Fibroblast of mammary gland (primary cell): ENCODE data around the gene KCNIP4.

ENCODE experiments used
- DNase-seq: peaks from one replicate; pipeline ENCODE4 v3.0.0-alpha.2; 2010; ENCODE audit warnings: low read depth
- H3K4me3 ChIP-seq: 2 replicates; pipeline ENCODE4 v1.5.1; 2011; ENCODE audit warnings: low read depth, mild to moderate bottlenecking, low read length, moderate library complexity; ENCODE audit not compliant: control insufficient read depth
- CTCF ChIP-seq: conservative IDR thresholded peaks from 2 replicates; pipeline ENCODE4 v1.5.1; 2011; ENCODE audit warnings: low read depth, low read length, inconsistent platforms; ENCODE audit not compliant: control insufficient read depth, insufficient read depth

Gene KCNIP4

GRCh38 chr4:21982087-21982486, 33.5 kb upstream of the KCNIP4 start:
- H3K4me3 ChIP-seq = no peak overlapping the region
- TF ChIP-seq CTCF = no peak
- no peak for DNase-seq

- DNase-seq = no peak
- H3K4me3 ChIP-seq = no peak overlapping the region
- TF ChIP-seq CTCF = no peak
Observed at GRCh38 chr4:21979196-21979595, 30.6 kb upstream of the KCNIP4 start.

- DNase-seq = no peak
- H3K4me3 ChIP-seq = no peak overlapping the region
- TF ChIP-seq CTCF = no peak
Observed at GRCh38 chr4:21976166-21976565, 27.6 kb upstream of the KCNIP4 start.

GRCh38 chr4:21973850-21974249, 25.3 kb upstream of the KCNIP4 start:
- no peak for TF ChIP-seq CTCF
- no peak for DNase-seq
- H3K4me3 ChIP-seq = no peak overlapping the region

GRCh38 chr4:21964762-21965319, 16.3 kb upstream of the KCNIP4 start:
- no peak overlapping the region for H3K4me3 ChIP-seq
- no peak for DNase-seq
- no peak for TF ChIP-seq CTCF

- H3K4me3 ChIP-seq = no peak overlapping the region
- TF ChIP-seq CTCF = no peak
- no peak for DNase-seq
Observed at GRCh38 chr4:21962691-21963090, 14.1 kb upstream of the KCNIP4 start.

- no peak for TF ChIP-seq CTCF
- no peak overlapping the region for H3K4me3 ChIP-seq
- DNase-seq = no peak
Observed at GRCh38 chr4:21960793-21961192, 12.2 kb upstream of the KCNIP4 start.
